Hematopoietic multipotent progenitor cell treated with erythropoietin and hydrocortisone succinate and interleukin-3 and kit ligand, for 4 days (in vitro differentiated cells): ENCODE results near the gene TTR.

Source experiments
- DNase-seq: peaks from one replicate; pipeline ENCODE4 v3.0.0-alpha.2; 2015

The TTR gene

DNA sequence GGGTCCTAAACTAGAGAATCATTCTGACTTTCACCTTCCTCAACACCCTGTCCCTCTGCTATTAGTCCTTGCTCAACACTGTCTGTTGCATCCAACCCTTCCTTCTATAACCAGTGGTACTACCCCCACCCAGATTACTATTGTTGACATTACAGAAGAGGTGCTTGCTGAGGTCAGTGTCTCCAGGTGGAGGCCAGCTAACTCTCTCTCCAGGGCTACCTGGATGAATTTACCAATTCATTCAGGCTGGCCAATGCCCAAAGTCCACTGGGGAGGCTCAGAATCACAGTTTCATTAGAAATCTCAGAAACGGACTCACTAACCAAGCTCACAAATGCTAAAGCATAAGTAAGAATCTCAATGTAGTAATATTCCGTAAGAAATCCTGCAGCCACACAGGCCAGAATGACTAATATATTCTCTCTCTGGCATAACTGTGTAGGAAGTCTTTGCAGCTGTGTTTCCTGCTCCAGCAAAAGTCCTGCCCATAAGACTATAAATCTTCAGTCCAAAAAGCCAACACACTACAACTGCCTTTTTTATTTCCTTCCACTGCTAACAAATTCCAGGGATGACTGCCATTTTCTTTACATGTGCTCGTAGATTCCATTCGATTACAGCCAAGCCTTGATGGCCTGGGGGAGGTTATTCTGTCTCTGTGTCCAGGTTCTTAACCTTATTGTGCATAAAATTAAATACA lies 10.0 kb upstream of the TTR start:
- DNase-seq = peak; percentile 50

DNA sequence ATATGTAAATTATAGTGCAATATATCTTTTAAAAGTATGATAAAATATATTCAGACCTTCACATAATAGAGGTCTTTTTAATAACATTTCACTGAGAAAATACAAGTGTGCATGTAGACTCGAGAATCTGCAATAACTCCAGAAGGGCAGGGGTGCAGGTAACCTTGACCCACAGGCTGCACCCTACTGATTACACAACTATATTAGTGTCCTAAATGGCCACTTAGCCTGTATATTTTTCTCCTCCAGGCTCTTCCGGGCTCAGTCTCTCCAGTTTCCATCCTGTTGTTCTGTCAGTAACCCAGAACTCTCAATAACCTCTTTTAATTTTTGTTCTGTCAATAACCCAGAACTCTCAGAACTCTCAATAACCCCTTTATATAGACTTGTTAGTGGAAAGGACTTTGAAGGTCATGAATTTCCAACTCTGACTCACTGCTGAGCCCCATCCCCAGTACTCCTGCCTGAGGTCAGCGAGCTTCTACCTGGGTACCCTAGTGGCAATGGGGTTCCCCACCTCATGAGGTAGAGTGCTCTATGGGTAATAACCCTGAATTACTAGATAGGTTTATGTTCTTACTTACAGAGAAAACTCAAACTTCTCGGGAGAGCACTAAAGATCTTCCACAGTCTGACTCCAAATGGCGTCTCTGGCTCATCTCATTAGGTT lies 8.4 kb upstream of the TTR start:
- DNase-seq = no peak

DNA sequence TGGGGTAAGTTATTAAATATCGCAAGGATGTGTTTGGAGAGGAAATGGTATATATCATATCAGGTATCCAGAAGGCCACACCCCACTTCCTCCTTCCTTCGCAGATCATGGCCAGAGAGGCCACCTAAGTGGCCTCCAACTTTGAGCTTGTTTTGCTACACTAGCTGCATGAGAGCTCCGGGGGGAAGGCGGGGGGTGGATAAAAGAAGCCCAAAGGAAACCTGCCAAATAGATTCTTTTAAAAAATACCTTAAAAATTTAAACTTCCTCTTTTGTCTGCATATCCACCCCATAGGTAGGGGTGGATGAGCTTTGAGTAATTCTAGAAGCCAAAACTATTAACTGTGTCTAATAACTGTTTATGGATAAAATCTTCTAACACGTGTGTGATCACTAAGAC lies 5.7 kb upstream of the TTR start:
- DNase-seq = no peak

DNA sequence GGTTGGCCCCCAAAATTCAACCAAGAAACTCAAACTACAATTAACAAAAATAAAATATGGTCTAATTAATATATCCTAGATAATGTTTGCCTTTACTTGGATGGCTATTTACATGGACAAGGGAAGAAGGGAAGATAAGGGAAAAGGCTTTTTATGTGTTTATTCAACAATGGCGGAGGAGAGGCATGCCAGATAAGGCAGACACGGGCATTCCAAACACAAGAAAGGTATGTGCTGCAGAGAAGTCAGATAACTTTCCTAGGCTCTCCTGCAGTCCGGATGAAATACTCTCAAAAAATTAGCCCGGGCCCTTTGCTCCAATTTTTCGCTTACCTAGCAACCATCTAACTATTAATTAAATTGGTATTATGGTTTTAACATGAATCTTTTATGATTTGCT lies 5.1 kb upstream of the TTR start:
- no peak for DNase-seq

DNA sequence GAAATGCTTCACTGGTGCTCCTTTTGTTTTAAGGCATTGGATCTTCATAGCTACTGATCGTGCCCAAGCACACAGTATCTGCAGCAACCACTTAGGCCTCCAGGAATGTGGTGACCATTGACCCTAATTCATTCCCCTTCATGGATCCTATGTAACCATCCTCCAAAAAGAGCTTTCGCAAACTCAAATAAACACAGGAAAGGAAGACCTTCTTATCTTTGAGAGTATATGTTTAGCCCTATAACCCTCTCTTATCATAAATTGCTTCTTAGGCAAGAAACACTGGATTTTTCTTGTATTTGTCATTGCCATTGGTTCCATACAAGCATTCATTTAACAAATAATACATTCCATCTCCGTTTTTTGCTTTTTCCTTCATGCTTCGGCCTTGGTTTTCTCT lies 4.1 kb upstream of the TTR start:
- DNase-seq = no peak

DNA sequence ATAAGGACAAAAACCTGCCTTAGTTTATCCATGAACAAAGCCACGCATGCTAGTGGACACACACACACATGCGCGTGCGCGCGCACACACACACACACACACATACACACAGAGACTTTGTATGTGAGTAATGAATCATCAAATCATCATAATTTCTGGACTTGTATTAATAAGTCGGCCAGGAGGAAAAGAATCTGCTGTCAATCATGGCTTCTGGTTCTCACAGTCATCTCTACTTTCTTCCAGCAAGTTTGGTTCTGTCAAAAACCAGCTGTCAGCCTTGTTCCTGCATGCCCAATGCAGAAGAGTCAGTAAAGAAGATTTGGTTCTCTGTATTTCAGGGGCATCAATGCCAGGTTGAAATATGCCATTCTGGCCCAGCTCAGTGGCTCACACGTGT lies 1.1 kb upstream of the TTR start:
- no peak for DNase-seq

DNA sequence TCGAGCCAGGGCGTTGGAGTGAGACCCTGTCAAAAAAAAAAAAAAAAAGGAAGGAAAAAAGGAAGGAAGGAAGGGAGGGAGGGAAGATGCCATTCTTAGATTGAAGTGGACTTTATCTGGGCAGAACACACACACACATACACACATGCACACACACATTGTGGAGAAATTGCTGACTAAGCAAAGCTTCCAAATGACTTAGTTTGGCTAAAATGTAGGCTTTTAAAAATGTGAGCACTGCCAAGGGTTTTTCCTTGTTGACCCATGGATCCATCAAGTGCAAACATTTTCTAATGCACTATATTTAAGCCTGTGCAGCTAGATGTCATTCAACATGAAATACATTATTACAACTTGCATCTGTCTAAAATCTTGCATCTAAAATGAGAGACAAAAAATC lies 564 bp upstream of the TTR start:
- peak; percentile 28 for DNase-seq

DNA sequence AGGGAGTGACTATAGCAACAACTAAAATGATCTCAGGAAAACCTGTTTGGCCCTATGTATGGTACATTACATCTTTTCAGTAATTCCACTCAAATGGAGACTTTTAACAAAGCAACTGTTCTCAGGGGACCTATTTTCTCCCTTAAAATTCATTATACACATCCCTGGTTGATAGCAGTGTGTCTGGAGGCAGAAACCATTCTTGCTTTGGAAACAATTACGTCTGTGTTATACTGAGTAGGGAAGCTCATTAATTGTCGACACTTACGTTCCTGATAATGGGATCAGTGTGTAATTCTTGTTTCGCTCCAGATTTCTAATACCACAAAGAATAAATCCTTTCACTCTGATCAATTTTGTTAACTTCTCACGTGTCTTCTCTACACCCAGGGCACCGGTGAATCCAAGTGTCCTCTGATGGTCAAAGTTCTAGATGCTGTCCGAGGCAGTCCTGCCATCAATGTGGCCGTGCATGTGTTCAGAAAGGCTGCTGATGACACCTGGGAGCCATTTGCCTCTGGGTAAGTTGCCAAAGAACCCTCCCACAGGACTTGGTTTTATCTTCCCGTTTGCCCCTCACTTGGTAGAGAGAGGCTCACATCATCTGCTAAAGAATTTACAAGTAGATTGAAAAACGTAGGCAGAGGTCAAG lies 955 bp downstream of the TTR start:
- no peak for DNase-seq

DNA sequence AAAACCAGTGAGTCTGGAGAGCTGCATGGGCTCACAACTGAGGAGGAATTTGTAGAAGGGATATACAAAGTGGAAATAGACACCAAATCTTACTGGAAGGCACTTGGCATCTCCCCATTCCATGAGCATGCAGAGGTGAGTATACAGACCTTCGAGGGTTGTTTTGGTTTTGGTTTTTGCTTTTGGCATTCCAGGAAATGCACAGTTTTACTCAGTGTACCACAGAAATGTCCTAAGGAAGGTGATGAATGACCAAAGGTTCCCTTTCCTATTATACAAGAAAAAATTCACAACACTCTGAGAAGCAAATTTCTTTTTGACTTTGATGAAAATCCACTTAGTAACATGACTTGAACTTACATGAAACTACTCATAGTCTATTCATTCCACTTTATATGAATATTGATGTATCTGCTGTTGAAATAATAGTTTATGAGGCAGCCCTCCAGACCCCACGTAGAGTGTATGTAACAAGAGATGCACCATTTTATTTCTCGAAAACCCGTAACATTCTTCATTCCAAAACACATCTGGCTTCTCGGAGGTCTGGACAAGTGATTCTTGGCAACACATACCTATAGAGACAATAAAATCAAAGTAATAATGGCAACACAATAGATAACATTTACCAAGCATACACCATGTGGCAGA lies 3.6 kb downstream of the TTR start:
- no peak for DNase-seq

DNA sequence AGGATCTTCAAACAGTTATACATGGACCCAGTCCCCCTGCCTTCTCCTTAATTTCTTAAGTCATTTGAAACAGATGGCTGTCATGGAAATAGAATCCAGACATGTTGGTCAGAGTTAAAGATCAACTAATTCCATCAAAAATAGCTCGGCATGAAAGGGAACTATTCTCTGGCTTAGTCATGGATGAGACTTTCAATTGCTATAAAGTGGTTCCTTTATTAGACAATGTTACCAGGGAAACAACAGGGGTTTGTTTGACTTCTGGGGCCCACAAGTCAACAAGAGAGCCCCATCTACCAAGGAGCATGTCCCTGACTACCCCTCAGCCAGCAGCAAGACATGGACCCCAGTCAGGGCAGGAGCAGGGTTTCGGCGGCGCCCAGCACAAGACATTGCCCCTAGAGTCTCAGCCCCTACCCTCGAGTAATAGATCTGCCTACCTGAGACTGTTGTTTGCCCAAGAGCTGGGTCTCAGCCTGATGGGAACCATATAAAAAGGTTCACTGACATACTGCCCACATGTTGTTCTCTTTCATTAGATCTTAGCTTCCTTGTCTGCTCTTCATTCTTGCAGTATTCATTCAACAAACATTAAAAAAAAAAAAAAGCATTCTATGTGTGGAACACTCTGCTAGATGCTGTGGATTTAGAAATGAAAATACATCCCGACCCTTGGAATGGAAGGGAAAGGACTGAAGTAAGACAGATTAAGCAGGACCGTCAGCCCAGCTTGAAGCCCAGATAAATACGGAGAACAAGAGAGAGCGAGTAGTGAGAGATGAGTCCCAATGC lies 4.6 kb downstream of the TTR start:
- no peak for DNase-seq

DNA sequence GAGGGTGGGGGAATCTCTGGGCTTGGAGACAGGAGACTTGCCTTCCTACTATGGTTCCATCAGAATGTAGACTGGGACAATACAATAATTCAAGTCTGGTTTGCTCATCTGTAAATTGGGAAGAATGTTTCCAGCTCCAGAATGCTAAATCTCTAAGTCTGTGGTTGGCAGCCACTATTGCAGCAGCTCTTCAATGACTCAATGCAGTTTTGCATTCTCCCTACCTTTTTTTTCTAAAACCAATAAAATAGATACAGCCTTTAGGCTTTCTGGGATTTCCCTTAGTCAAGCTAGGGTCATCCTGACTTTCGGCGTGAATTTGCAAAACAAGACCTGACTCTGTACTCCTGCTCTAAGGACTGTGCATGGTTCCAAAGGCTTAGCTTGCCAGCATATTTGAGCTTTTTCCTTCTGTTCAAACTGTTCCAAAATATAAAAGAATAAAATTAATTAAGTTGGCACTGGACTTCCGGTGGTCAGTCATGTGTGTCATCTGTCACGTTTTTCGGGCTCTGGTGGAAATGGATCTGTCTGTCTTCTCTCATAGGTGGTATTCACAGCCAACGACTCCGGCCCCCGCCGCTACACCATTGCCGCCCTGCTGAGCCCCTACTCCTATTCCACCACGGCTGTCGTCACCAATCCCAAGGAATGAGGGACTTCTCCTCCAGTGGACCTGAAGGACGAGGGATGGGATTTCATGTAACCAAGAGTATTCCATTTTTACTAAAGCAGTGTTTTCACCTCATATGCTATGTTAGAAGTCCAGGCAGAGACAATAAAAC lies 6.5 kb downstream of the TTR start:
- no peak for DNase-seq

DNA sequence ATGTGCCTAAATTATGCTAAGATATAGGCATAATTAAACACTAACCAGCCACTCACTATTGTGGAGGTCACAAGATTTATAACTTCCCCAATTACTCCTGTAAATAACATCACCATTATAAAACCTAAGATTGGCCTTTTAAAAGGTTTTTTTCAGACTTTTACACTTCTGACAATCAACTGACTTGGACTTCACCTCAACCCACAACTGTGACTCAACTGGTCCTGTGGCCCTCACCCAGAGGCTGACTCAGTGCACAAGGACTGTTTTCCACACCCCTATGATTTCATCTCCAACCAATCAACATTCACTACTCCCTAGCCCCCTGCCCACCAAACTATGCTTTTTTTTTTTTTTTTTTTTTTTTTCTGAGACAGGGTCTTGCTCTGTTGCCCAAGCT lies 11.6 kb downstream of the TTR start:
- no peak for DNase-seq

DNA sequence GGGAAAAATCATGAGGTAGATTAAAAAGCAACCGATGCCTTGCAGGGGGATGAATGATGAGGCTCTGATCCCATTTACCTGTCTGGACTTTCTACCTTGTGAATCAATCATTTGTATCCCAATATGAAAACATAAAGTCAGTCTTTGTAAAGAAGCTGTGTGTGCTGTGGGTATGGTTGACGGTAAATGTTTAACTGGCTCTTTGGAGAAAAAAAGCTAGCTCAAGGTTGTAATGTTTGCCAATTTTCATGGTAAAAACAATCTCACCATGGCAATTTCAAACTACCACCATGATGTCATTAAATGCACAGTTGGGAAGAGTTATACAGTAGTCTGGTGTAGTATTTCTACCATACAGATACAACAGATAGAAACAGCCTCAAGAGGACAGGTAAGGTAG lies 14.6 kb downstream of the TTR start:
- no peak for DNase-seq

DNA sequence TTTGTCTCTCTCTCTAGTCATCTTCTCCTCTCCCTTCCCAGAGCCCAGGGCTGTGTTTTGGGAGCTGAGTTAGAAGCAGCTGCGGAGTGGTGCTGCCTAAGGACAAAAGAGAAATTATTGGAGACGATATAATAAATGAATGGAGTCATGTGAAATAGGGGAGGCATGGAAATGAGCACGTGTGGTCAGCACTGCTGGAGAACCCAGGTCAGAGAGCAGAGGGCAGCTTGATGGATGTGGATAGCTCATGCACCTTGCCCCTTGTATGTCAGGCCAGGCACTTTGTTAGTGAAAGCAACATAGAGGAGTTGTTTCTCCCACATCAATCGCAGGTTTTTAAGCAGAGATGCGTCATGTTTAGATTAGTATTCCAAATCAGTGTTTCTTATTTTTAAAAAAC lies 15.7 kb downstream of the TTR start:
- DNase-seq = no peak

DNA sequence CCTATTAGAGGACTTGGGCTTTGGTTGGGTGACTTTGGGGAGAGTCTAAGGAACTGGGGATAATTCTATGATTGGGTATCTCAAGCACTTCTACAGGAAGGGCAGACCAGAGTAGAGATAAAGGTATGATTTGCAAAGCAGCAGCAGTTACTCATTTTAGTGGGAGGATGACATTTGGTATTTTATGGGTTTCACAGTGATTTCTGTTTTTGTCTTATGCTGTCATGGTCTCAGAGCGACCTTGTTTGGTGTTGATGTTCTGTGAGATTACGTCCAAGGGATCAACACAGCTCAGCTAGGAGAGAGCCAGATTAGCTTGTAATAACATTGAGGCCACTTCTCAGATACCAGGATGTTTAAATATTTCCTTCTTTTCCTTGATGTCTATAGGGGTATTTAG lies 18.2 kb downstream of the TTR start:
- no peak for DNase-seq

DNA sequence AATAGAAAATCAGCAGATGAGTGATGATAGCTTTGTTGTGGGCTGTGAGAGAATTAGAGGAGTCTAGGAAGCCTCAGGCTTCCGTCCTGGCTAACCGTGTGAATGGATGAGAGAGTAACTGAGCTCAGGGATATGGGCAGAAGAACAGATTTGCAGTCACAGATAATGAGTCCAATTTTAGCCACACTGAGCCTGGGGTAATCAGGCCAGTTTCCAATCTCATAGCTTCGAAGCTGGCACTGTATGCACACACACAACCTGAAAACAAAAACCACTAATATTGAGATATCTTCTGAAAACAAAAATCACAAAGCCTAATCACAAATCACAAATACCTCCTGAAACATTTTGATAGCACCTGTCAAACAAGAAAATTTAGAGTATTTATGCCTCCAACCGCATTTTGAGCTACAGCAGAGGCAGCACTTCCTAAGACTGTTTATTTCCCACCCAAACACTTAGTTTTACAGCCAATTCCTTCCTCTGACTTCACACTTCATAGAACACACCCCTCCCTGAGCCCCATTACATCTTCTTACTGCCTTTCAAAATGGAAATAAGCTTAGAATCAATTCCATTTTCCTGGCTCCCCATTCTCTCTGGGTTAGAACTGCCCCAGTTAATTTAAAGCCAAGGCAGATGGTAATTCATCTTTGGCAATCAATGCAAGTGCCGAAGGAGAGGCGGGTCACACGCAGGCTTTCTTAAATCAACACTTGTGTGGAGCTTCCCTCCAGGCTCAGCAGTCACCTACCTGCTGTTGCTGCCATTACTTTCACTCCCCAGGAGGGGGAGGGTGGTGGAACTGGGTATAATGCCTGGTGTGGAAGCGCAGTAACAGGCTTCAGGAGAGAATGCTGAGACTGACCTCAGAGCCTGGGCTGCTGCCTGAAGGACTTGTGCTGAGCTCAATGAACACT lies 18.9 kb downstream of the TTR start:
- peak; percentile 55 for DNase-seq

DNA sequence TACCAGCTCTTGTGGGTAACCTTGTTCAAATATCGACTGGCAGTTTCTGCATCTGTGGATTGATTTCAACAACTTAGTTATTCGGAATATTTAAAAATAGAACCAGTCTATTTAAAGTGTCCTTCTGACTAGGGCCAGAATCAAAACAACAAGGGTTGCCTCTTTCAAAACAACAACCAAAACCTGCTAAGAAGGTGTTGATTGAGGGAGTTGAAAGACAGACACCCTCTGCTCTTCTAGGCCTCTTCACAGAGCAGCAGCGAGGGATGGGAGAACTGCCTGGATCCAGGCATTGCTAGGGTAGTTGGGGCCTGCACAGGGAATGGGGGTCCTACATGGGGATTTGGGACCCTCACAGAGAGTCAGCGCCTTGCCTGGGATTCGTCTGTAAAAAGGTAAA lies 19.8 kb downstream of the TTR start:
- DNase-seq = no peak

DNA sequence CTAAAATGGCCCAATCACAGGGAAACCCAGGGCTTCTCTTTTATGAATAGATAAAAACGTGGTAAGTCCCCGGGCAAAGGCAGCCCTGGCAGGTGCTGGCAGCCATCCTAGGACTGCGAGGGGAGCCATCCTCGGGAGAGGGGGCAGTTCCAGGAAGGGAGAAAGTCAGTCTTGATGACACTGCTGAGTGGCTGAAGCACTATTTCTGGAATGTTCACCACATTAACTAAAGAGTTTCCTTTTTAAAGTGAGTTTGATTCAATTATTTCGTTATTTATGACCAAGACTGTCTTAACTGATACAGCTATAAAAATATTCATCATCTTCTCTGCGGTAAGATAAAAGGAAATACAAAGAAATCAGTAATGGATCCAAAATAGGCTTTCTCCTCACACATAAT lies 20.4 kb downstream of the TTR start:
- no peak for DNase-seq

DNA sequence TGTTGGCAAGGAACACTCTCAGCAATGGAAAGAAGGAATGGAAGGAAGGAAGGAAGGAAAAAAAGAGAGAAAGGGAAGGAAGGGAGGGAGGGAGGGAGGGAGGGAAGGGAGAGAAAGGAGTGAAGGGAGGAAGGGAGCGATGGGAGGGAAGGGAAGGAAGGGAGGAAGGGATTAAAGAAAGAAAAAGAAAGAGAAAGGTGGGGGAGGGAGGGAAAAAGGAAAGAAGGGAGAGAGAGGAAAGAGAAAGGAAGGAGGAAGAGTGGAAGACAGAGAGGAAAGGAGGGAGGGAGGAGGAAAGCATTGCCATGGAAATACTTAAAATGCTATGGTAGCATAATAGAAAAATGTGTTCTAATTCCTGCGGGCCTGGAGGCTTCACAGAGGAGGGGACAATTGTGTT lies 22.4 kb downstream of the TTR start:
- DNase-seq = no peak

DNA sequence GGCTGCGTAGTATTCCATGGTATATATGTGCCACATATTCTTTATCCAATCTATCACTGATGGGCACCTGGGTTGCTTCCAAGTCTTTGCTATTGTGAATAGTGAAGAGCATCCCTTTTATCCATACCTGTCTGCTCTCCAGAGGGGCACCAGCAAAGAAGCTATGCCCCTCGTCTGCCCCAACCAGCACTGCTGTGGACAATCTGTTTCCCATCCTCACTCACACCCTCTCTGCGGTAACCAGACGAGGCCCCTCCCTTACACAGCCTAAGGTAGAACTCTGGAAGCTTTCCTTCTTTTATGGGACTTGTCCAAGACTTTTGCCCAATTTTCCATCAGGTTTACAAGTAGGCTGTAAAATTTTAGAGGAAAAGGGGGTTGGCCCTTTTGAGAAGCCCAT lies 24.9 kb downstream of the TTR start:
- DNase-seq = no peak

DNA sequence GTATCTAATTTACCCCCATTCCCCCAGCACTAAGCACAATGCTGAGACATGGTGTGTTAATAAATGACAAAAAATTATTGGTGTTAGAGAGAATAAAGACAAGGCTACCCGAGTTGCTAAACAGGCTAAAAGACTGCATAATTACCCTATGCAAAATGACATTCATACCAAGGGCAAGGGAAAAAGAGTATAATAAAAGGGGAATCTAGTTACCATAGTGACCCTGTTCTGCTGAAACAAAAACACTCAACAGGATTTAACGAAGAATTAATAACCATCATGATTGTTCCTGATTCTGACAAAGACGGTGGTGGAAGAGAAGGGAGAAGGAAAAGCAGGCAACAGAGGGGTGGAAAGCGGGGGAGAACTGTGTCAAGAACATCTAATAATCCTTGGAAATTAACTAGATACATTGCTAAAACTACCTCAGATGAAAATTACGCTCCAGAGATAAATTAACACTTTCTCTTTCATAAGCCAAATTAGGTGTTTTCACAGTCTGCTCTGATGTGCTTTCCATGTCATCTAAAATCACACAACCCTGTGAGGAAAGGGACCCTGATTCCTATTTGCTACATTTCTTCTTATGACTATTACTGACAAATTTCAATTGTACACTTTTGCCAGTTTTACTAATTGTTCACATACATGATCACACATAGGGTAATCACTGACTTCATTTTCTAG lies 25.5 kb downstream of the TTR start:
- no peak for DNase-seq
